Gastrocnemius medialis (tissue), 4 donors: ENCODE data around the gene PRDM10.

ENCODE experiments used
- POLR2A ChIP-seq, 2 donors: fragments of 450-650 bp; IDR thresholded peaks; one replicate each; pipeline ENCODE4 v1.6.1; 2017; ENCODE audit warnings: antibody characterized with exemption in 2 of 2, mild to moderate bottlenecking in 2 of 2, moderate library complexity in 2 of 2
- TF ChIP-seq, protein P1 (sequence below), 5 experiments: fragments of 450-650 bp in 3 of 5; fragments of 200-600 bp in 2 of 5; sonication (generic) in 2 of 5; IDR thresholded peaks in 4 of 5; conservative IDR thresholded peaks in 1 of 5; 1 replicate in 4 of 5; 2 replicates in 1 of 5; pipeline ENCODE4 v1.5.1; 2016 to 2019; ENCODE audit warnings: antibody characterized with exemption in 5 of 5, mild to moderate bottlenecking in 3 of 5, moderate library complexity in 3 of 5

DNA sequence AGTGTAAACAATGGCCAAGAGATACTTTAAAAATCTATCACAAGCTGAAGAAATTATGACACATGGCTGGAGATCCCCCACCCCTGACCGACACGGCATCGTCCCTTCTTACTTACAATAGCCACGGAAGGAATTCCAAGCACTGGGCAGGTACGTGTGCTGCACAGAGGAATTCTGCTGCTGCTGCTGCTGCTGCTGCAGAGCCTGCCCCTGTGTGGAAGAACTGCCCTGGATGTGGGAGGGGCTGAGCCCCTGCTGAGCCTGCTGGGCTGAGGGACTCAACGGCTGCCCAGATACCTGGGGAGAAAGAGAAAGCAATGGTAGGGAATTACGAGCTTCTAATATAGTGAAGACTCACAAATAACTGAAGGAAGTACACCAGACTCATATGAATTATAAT, 92.3 kb downstream of the PRDM10 start:
- TF ChIP-seq, protein P1, sequence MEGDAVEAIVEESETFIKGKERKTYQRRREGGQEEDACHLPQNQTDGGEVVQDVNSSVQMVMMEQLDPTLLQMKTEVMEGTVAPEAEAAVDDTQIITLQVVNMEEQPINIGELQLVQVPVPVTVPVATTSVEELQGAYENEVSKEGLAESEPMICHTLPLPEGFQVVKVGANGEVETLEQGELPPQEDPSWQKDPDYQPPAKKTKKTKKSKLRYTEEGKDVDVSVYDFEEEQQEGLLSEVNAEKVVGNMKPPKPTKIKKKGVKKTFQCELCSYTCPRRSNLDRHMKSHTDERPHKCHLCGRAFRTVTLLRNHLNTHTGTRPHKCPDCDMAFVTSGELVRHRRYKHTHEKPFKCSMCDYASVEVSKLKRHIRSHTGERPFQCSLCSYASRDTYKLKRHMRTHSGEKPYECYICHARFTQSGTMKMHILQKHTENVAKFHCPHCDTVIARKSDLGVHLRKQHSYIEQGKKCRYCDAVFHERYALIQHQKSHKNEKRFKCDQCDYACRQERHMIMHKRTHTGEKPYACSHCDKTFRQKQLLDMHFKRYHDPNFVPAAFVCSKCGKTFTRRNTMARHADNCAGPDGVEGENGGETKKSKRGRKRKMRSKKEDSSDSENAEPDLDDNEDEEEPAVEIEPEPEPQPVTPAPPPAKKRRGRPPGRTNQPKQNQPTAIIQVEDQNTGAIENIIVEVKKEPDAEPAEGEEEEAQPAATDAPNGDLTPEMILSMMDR (IDR thresholded peaks at IDR 0.05 in 4 of 5, conservative IDR thresholded peaks at IDR 0.05 in 1 of 5), result no peak
- no peak for TF ChIP-seq POLR2A (IDR thresholded peaks at IDR 0.05)
